Measurements from ENCODE around the gene EBLN1.
A peak's percentile ranks its signal among the peaks of the same experiment; 100 is the strongest.

Gene EBLN1

DNA sequence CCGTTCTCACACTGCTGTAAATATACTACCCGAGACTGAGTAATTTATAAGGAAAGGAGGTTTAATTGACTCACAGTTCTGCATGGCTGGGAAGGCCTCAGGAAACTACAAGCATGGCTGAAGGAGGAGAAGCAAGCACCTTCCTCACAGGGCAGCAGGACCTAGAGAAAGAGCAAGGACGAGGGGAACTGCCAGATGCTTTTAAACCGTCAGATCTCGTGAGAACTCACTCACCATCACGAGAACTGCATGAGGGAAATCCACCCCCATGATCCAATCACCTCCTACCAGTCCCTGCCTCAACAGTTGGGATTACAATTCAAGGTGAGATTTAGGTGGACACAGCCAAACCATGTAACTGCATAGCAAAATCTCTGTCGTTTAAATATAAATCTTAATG lies at the start of gene EBLN1:
EBLN1 (minus strand) TSS at position 174 of the 400 bp plus-strand sequence. CDS start 8,032 bp downstream, outside the sequence.
- DNase-seq (ENCODE audit: low spot score): no peak

DNA sequence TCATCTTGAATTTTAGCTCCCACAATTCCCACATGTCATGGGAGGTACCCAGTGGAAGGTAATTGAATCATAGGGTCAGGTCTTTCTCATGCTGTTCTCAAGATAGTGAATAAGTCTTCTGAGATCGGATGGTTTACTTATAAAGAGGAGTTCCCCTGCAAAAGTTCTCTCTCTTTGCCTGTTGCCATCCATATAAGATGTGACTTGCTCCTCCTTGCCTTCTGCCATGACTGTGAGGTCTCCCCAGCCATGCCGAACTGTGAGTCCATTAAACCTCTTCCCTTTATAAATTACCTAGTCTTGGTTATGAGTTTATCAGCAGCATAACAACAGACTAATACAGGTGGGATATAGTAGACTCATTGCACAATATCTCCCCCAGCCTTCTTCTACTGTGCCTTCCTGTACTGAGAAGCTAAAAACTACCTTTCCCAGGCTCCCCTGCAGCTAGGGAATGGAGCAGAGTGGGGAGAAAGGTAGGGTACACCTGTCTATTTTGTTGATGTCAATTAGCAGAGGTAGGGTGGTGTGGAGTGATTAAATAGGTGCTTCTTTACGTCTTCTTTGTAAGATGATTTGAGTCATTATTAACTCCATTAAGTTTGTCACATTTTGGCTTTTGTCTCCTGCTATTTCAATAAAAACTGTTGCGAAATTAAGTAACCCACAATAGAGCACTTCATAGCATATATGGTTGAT lies 48.2 kb upstream of the EBLN1 start:
- no peak for DNase-seq (ENCODE audit: low spot score)

DNA sequence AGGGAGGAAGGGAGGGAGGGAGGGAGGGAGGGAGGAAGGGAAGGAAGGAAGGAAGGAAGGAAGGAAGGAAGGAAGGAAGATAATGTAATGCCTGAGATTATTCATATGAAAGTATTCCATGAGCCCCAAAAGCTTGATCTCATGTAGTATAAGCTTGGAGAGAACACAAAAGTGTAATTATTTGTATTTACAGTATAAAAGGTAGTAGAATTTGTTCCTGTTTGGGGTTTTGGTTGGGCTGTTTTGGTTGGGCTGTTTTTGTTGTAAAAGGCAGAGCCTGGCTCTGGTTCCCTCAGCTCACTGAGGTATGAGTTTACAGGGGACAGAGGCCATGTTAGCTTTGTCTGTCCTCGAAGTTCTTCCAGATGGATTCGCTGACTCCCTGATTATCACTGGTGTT lies 45.3 kb upstream of the EBLN1 start:
- DNase-seq (ENCODE audit: low spot score): no peak

DNA sequence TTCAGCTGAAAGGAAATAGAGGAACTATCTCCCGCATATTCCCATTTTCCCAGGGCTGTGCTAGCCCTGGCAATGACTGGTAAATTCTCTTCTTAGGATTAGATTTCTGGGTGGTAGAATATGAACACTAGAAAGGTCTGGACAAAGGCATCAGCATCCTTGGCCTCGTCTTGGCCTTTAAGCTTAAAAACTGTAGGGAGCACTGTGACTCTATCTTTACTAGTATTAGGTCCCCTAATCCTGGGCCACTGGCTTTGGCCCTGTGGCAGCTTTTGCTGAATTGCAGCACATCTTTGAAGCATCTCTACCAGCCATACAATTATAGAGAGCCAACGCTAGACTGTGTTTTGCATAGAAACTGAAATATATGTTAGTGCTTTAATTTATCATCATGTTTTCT lies 41.5 kb upstream of the EBLN1 start:
- no peak for DNase-seq (ENCODE audit: low spot score)

DNA sequence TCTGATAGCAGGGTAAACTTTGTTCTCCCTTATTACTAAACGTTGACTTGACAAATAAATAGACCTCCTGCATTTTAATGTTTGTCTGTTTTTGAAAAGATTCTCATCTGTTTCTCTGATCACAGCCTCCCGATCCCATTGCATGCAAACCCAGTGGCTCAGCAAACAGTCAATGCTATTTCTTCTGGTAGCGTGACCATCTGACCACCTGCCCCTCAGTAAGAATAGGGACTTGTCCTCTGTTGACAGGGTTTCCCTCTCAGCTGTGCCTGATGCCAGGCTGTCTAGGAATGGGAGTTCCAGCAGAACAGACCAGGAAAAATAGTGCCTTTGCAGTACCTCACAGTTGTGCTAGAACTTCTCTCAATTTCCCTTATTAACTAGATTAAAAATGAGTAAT lies 40.7 kb upstream of the EBLN1 start:
- DNase-seq (ENCODE audit: low spot score): no peak

DNA sequence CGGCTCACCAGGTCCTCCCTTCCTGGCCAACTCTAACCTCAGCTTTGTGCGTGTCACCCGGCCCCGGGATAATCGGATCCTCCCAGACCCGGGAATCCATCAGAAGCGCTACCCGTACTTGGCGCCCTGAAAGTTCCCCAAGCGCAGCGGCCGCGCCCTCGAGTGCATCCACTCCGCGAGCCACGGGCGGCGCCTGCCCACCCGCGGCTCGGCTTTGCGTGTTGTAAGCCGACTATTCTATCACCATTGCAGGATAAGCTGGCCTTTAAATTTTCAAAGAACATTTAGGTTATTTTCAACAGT lies 35.7 kb upstream of the EBLN1 start:
- peak; percentile 69 for DNase-seq (ENCODE audit: low spot score)

DNA sequence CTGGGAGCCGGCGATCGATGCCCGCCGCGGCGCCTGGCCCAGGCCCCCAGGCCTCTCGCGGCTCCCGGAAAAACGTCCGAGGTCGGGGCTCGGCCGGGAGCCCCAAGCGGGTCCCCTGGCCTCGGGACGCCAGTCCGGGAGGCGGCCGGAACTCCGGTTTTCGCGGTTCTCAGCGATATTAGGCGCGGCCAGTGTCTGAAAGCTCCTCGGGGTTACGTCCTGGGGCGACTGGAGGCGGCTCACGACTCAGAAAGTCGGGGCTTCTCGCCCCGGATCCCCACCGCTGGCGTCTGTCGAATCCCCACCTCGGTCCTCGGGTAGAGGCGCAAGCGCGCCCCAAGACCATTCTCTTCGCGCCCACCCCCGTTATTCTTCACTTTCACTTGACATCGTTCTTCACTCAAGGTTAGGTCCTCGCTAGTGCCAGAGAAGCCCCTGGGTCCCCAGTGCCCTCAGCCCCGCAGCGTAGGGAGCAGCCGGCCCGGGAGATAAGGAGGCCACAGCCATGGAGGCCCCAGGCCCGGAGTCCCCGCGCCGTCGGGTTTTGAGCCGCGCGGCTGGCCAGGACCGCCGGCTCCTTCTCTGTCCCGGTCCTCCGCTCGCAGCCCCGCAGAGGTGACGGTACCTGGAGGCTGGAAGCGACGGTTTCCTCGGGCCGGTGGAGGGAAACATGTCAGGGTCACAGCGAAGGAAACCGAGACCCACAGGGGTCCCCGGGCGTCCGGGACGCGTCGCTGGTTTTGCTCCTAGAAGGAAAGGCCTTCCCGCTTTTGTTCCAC lies 35.2 kb upstream of the EBLN1 start:
- peak; percentile 73 for DNase-seq (ENCODE audit: low spot score)

DNA sequence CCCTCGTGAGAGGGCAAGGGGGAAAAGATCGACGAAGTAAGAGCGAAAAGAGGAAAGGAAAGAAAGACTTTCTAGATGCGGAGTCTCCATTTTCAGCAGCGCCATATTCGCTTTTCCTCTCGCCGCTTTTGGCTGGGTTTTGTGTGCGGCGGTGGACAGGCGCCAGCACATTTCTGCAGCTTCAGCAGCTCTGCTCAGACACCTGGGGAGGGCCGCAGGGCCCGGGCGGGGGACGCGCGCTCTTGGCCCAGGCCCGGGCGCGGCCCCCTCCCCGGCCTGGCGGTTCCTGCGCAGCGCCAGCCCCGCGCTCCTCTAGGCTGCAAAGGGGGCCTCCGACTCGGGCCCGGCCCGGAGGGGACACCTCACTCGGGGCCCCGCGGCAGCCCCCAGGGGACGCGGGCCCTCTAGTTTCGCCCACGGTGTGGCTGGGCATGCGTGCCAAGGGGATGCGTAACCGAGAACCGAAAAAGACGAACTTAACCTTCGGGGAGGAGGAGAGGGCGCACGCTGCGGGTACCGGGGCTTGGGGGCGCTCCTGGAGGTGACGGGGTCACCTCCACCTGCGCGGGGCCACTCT lies 34.5 kb upstream of the EBLN1 start:
- DNase-seq (ENCODE audit: low spot score): peak; percentile 83

DNA sequence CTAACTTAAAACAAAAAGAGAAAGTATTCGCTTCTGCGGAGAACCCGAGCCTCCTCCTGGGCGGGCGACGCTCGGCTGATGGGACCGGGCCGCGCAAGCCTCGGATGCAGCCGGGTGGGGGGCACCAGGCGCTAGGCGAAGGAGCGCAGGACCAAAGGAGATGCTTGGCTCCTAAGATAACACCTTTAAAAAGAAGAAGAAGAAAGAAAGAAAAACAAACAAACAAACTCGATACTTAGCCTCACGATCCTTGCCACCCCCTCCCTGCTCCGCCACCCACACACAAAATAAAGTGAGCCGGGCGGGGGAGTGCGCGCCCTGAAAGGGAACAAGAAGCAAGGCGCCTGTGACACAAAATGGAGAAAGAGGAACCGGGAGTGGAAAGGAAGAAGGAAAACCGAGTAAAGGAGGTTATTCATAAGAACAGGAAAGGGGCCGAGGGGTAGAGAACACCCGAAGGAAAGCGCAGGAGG lies 34.0 kb upstream of the EBLN1 start:
- peak; percentile 84 for DNase-seq (ENCODE audit: low spot score)

DNA sequence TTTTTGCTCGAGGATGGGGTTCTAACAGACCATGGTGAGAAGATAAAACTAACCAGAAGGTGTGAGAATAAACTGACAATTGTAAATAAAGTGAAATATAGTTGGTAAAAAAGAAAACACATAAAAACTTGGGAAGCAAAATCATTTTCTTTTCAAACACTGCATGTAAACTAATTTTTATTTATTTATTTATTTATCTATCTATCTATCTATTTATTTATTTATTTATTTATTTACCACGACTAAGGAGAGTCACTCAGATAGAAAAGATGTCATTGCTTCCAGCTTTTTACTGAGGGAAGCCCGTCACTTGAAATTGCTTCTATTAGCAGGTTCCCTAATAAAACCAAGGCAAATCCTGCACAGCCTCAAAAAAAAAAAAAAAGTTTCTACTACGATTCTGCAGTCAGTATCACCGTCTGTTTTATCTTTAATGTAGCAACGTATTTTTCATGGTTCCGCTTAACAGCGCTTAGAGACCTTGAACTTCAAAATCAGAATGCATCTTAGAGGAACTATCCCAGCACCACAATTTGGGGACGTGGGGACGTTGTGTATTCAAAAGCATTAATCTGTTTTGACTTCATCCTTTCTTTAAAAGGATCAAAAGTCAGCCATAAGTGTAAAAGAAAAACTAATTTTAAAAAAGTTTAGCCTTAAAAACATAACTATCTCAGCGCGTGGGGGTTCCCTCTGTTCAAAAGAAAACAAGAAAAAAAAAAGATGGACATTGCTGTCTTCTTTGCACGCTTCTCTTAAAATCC lies 33.3 kb upstream of the EBLN1 start:
- no peak for DNase-seq (ENCODE audit: low spot score)

DNA sequence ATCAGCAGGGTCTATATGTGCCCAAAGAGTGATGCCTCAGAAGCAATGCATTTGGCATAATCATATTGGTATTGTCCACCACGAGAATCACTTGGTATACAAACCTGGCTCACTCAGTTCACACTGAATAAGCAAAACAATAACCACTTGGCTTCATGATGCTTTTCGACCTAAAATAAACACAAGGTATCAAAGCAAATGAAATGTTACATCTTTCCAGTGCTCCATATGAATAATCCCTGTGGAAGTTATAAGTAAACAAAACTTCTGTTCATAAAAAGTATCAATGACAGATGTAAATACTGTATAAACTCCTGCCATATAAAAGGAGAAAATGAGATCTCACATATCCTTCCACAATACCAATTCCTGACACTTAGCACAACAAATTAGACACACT lies 29.8 kb upstream of the EBLN1 start:
- DNase-seq (ENCODE audit: low spot score): no peak

DNA sequence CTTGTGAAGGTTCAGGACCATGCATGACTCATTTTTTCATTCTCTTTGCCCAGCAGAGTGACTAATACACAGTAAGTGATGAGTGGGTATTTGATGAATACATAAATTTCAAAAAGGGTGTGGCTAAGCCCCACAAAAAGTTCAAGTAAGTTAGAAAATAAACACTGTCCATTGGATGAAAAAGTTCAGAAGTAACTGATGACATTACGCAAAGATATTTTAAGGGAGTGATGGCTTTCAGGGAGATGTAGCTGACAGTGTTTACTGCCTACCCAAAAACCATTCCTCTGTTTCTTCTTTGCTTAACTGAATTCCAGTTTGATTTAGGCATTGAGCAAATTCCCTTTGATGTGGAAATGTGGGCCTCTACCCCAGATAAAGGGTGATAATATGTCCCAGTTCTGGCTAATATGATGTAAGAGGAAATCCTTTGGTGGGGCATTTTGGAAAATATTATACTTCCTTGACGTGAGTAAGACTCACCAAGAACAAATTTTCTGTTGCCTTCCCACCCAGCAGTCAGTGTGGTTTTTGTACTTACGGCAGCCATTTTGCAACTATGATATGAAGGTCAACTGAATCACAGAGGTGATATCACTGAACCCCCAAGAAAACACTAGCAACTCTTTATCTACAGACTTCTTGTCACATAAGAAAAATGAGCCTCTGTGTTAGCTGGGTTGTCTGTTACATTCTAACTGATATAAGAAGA lies 29.0 kb upstream of the EBLN1 start:
- DNase-seq (ENCODE audit: low spot score): no peak

DNA sequence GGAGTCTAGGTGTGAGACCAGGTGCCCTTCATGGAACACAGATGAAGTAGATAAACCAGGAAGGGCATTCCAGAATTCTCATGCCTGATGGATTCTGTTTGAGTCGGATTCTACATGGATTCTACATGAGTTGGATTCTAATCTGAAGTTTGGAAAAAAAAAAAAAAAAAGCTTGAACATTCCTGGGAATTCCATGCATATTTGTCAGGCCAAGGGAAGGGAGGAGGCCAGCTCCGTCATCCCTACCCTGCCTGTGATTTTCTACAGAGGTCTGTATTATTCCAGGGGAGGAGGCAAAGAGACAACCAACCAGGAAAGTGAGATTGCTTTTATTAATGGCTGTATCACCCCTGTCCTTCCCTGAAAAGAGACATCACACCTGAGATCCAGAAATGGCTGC lies 27.8 kb upstream of the EBLN1 start:
- no peak for DNase-seq (ENCODE audit: low spot score)

DNA sequence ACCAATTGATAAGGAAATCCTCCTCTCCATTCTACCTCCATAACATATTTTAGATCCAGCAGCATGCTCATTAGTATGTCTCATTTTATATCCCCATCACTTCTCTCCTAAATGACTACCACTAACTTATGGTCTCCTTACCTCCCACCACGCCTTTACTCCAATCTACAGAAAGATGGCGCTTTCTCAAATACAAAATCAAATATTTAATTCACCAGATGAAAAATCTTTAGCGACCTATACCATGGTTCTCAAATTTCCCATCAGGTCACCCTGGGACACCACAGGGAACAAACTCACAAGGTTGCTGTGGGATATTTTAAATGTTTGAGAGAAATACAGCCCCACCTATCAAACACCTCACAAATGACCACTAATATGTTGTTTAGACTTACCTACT lies 27.0 kb upstream of the EBLN1 start:
- DNase-seq (ENCODE audit: low spot score): no peak

DNA sequence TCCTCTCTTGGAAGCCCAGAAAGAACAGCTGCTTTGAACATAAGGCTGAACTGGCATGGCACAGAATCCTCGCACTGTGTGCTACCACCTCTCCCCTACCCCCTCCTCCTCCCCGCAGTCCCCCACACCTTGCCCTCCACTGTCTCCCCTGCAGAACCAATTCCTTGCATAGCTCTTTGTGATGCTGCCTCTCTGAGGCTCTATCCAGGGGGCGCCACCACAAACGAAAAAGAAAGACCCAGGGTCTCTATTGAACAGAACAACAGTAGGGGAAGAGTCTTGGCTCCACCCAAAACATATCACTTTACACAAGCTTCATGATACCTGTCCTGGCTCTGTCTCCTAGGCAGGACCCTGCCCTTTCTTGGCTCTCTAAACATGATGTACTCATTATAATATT lies 26.2 kb upstream of the EBLN1 start:
- DNase-seq (ENCODE audit: low spot score): no peak

DNA sequence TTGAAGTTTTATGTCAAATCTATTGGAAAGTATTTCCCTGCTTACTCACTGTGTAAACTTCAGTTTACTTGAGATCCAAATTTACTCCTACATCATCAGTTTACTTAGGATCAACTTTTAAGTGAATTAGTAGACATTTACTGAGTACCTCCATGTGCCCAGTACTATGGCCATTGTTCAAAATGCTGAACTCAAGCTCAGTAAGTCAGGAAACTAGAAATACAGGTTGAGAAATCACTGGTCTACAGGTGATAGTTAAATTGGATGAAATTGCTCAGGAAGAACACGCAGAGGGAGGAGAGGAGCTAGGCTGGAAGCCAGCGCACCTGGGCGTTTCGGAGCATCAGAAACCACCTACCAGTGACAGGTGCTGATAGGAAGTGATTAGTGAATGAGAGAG lies 25.5 kb upstream of the EBLN1 start:
- DNase-seq (ENCODE audit: low spot score): no peak

DNA sequence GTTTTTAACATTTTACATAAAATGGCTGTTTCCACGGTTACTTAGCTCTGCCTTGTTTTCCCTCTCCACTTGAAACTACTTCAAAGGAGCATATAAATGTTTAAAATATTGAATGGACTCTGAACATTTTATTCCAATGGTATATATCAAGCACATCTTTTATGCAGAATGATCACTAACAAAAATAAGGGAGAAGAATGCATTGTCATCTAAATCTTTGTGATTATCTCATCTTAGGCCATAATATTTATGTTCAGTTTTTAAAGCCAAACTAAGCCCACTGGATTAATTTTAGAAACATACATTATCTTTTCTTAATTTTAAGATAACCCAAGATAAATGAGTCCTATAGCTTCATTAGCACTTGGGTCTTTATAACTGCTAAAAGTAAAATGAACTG lies 13.4 kb upstream of the EBLN1 start:
- no peak for DNase-seq (ENCODE audit: low spot score)

DNA sequence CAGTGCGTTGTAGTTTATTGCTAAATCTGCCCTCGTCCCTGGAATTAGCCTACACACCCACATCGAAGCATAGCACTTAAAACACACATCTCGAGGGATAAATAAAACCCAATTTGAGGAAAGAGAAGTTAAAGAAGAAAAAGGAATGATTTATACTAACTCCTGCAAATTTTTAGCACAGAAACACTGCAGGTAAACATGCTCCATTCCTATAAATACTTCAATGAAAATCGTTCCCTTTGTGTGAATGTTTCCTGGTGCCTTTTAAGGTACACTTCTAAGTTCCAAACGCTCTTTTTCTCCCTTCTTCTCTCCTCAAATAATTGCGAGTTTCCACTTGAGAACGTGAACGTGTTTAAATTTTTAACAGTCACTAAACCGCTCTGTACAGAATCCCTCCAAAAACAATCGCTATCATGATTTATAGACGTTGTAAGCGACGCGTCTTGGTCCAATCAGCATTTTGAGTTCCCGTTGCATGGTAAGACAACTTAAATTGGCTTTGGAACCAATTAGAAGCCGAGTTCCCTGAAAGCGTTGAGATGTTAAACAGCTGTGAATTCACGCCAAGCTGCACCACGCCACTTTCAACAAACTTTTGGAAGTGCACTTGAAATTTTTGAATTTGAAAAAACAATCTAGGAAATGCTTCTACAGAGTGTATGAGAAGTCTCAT lies 12.5 kb upstream of the EBLN1 start:
- no peak for DNase-seq (ENCODE audit: low spot score)

DNA sequence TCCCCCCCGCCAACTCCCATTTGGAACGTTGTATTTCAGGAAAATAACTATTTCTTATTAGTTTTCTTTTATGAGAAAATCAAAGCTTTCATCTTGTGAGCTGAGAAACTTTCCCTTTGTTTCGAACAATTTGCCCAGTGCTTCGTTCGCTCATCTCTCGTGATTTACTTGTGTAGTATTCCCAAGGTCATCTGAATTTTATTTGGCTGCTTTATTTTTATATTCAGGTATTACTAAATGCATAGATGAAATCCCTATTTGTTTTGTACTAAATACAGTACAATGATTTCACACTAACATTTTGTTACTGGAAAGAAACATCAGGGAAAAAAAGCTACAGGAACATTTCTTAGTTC lies 12.0 kb upstream of the EBLN1 start:
- no peak for DNase-seq (ENCODE audit: low spot score)

DNA sequence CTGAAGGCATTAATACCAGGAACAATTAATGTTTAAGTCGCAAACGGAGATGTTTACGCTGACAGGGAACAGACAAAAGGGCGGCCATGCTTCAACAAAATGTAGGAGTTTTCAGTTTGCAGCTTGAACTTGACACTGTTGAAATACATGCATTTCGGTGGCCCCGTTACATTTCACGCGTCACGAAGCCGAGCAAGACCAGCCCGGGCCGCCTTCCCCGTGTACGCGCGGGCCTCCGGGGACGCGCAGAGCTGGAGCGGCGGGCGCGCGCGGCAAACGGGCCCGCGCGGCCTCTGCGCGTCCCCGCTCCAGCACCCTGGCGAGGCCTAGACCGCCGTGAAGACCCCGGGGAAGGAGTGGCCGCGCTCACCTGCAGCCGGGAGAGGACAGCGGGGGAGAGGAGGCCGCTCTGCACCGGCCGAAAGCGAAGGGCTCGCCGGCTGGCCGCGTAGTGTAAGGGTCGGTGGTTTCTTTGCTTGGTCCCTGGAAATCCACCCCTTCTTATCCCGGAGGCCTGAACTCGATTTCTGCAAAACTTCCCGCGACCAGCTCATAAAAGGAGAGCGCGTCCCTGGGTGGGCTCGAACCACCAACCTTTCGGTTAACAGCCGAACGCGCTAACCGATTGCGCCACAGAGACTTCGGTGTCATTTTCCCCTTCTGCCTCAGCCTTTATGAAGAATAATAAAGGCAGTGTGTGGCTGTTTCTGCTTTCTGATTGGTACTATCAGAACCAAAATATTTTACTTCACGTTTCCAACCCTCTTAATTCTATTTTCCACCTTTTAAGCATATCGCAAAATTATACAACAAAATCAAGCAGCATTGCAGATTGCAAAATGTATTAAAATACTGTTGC lies 11.4 kb upstream of the EBLN1 start:
- peak; percentile 97 for DNase-seq (ENCODE audit: low spot score)

Measured in left forelimb (tissue), 1 donor.